GM12865 (cell line): Measurements from ENCODE around the gene CDK9.

ENCODE experiments used
- DNase-seq: peaks from one replicate; pipeline ENCODE4 v3.0.0; 2010; ENCODE audit warnings: low read depth
- H3K4me3 ChIP-seq: 2 replicates; pipeline ENCODE4 v1.5.1; 2011; ENCODE audit warnings: mild to moderate bottlenecking, low read depth, low read length, control low read depth
- TF ChIP-seq, protein P1 (sequence below): IDR thresholded peaks from 2 replicates; pipeline ENCODE4 v1.5.1; 2011; ENCODE audit warnings: low read length, control low read depth, low read depth, inconsistent platforms; ENCODE audit not compliant: insufficient read depth; ENCODE audit errors: missing control alignments

The CDK9 gene

DNA sequence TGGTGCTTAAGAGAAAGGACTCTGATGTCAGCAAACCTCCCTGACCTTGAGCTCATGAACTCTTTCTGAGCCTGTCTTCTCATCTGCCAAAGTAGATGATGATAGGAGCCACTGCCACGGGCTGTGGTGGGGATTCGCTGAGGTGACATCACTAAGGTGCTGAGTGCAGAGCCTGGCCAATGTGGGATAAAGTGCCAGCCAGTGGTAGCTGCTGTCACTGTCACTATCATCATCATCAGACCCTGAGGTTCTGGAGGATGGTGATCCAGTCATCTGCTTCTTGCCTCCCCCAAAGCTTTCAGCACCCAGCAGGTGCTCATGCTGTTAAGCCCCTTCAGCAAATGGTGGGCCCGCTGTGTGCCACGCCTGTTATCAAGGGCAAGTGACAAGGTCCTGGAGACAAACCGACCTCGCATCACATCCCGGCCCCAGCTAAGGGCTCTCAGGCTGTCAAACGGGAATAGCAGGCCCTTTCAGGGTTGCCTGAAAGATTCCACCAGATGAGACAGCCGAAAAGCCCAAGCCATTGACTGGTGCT, 23.2 kb downstream of the CDK9 start:
- DNase-seq: no peak
- TF ChIP-seq, protein P1, sequence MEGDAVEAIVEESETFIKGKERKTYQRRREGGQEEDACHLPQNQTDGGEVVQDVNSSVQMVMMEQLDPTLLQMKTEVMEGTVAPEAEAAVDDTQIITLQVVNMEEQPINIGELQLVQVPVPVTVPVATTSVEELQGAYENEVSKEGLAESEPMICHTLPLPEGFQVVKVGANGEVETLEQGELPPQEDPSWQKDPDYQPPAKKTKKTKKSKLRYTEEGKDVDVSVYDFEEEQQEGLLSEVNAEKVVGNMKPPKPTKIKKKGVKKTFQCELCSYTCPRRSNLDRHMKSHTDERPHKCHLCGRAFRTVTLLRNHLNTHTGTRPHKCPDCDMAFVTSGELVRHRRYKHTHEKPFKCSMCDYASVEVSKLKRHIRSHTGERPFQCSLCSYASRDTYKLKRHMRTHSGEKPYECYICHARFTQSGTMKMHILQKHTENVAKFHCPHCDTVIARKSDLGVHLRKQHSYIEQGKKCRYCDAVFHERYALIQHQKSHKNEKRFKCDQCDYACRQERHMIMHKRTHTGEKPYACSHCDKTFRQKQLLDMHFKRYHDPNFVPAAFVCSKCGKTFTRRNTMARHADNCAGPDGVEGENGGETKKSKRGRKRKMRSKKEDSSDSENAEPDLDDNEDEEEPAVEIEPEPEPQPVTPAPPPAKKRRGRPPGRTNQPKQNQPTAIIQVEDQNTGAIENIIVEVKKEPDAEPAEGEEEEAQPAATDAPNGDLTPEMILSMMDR: no peak
- no peak overlapping the region for H3K4me3 ChIP-seq

DNA sequence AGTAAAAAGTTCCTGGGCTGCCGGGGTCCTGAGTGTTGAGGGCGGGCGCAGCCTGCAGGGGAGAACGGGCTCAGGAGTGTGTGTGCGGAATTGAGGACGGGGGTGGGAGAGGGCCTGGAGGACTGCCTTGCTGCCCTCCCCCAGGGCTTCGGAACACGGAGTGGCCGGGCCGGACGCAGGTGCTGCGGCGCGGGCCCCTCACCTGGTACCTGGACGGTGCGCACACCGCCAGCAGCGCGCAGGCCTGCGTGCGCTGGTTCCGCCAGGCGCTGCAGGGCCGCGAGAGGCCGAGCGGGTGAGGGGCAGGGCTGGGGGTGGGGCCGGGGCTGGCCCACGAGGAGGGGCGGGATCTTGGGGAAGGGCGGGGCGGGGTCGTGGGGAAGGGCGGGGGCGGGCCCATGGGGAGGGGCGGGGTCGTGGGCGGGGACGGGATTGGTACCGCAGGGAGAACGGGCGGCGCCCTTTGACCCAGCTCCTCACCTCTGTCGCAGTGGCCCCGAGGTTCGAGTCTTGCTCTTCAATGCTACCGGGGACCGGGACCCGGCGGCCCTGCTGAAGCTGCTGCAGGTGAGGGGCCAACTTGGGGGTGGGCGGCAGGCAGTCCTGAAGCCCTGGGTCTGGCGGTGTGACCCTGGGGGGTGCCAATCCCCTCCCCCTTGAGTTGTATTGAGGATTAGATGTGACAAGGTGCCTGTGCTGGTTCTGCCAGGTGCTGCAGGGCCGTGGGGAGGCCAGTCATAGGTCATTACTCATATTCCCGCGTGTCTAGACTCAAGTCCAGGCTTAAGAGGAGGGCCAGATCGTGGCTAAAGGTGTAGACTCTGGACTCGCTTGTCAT, 23.9 kb downstream of the CDK9 start:
- TF ChIP-seq, protein P1: no peak
- no peak for DNase-seq
- H3K4me3 ChIP-seq: no peak overlapping the region

DNA sequence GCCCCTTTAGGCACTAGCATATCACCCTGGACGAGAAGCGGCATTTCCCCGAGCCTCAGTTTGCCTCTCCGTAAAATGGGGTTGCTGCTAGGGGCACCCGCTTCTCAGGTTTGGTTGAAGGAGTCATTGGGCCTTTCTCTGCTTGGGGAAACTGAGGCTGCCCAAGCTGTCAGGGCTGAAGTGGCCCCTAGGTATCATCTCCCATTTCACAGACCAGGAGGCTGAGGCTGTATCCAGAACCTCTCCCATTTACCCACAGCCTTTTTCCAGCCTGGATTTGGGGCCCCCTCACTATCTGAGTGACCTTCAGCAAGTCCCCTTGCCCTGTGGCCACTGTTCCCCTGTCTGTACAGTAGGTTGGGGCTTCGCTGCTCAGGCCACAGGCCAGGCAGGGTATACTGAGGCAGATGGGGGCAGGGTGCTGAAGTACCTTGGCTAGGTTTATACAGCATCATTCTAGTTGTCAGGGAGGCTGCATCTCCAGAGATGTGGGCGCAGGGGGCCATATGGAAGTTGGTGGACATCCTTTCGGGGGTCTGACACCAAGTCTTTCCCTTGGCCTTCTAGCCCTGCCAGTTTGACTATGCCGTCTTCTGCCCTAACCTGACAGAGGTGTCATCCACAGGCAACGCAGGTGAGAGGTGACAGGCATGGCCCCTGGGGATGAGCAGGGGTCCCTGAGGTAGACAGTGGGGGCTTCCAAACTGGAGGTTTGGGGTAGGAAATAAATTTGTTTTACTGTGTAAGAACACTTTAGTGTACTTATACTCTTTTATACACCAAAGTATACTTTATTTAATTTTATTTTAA, 24.7 kb downstream of the CDK9 start:
- TF ChIP-seq, protein P1: no peak
- DNase-seq: no peak

DNA sequence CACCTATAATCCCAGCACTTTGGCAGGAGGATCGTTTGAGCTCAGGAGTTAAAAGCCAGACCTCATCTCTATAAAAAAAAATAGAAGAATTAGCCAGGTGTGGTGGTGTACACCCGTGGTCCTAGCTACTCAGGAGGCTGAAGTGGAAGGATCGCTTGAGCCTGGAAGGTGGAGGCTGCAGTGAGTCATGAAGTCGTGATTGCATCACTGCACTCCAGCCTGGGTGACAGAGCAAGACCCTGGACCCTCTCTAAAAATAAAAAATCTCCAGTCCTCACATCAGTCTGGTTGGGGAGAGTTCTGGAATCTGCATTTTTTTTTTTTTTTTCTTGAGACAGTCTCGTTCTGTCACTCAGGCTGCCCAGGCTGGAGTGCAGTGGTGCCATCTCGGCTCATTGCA, 26.2 kb downstream of the CDK9 start:
- DNase-seq: no peak
- H3K4me3 ChIP-seq: no peak overlapping the region
- TF ChIP-seq, protein P1: no peak

More for the DNA sequence above, 24.7 kb downstream of the CDK9 start:
- no peak overlapping the region for H3K4me3 ChIP-seq

DNA sequence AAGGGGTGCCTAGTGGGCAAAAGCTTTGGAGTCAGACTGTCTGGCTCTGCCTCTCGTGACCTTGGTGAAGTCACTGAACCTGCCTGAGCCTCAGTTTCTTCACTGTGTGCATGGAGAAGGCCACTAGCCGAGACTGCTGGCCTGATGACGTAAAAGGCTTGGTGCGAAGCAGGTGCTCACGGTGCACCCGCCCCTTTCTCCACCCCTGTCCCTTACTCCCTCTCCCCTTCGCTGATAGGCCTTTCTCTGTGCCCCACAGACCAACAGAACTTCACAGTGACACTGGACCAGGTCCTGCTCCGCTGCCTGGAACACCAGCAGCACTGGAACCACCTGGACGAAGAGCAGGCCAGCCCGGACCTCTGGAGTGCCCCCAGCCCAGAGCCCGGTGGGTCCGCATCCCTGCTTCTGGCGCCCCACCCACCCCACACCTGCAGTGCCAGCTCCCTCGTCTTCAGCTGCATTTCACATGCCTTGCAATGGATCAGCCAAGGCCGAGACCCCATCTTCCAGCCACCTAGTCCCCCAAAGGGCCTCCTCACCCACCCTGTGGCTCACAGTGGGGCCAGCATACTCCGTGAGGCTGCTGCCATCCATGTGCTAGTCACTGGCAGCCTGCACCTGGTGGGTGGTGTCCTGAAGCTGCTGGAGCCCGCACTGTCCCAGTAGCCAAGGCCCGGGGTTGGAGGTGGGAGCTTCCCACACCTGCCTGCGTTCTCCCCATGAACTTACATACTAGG, 27.3 kb downstream of the CDK9 start:
- TF ChIP-seq, protein P1: no peak
- DNase-seq: no peak
- H3K4me3 ChIP-seq: no peak overlapping the region

DNA sequence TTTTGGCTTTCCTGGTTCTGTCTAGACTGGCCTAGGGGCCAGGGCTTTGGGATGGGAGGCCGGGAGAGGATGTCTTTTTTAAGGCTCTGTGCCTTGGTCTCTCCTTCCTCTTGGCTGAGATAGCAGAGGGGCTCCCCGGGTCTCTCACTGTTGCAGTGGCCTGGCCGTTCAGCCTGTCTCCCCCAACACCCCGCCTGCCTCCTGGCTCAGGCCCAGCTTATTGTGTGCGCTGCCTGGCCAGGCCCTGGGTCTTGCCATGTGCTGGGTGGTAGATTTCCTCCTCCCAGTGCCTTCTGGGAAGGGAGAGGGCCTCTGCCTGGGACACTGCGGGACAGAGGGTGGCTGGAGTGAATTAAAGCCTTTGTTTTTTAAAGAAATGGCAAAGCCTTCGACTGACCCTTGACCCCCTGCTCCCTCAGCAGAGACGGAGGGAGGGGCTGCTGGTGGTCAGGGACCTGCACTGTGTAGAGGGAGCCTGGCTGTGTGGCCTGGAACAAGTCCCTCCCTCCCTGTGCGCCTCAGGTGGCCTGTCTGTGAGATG, 27.9 kb downstream of the CDK9 start:
- TF ChIP-seq, protein P1: no peak
- no peak for DNase-seq
- H3K4me3 ChIP-seq: no peak overlapping the region
